K562 (cell line): Measurements from ENCODE around the gene CKAP5. TPM values are rescaled to one million over a fixed set of nuclear protein-coding genes. Genes with fewer than 3 reads are reported as not detected.

Source experiments
- CBX2 ChIP-seq: fragments of 200-600 bp; sonication (generic); IDR thresholded peaks from one replicate; pipeline ENCODE4 v1.6.1; 2012; ENCODE audit warnings: mild to moderate bottlenecking, low read length, inconsistent platforms; ENCODE audit not compliant: insufficient read depth, poor library complexity, severe bottlenecking
- CBX3 ChIP-seq, 2 experiments: IDR thresholded peaks; 1 replicate in 1 of 2; 2 replicates in 1 of 2; pipeline ENCODE4 v1.6.1; 2012; ENCODE audit warnings: inconsistent platforms in 2 of 2, low read length in 2 of 2, borderline replicate concordance in 1 of 2, control low read depth in 1 of 2
- CTBP1 ChIP-seq: fragments of 450-650 bp; IDR thresholded peaks from 2 replicates; pipeline ENCODE4 v1.6.1; 2016; ENCODE audit warnings: borderline replicate concordance
- ESRRA ChIP-seq: fragments of 450-650 bp; IDR thresholded peaks from 2 replicates; pipeline ENCODE4 v1.6.1; 2014; ENCODE audit warnings: low read depth, mild to moderate bottlenecking, moderate library complexity, borderline replicate concordance
- HDAC3 ChIP-seq: fragments of 450-650 bp; IDR thresholded peaks from 2 replicates; pipeline ENCODE4 v1.6.1; 2018; ENCODE audit warnings: borderline replicate concordance, mild to moderate bottlenecking, moderate library complexity; ENCODE audit not compliant: partially characterized antibody
- HDAC6 ChIP-seq: IDR thresholded peaks from 2 replicates; pipeline ENCODE4 v1.6.1; 2012; ENCODE audit warnings: low read depth, mild to moderate bottlenecking, control low read depth, inconsistent platforms, low read length, moderate library complexity
- MCM5 ChIP-seq: fragments of 450-650 bp; IDR thresholded peaks from 2 replicates; pipeline ENCODE4 v1.6.1; 2016; ENCODE audit warnings: low read depth
- PKNOX1 ChIP-seq: fragments of 450-650 bp; IDR thresholded peaks from 2 replicates; pipeline ENCODE4 v1.6.1; 2016
- POLR2G ChIP-seq: fragments of 200-400 bp; formaldehyde crosslinking; IDR thresholded peaks from 2 replicates; pipeline ENCODE4 v1.6.1; 2017; ENCODE audit warnings: low read depth, mild to moderate bottlenecking, antibody characterized with exemption, low read length, moderate library complexity
- PRDM10 ChIP-seq: fragments of 450-650 bp; IDR thresholded peaks from 2 replicates; pipeline ENCODE4 v1.6.1; 2018; ENCODE audit not compliant: partially characterized antibody
- RREB1 ChIP-seq: fragments of 250-450 bp; sonication (Bioruptor Pico); IDR thresholded peaks from 2 replicates; pipeline ENCODE4 v1.4.0; 2020
- SIN3A ChIP-seq, 2 experiments: fragments of 150-350 bp in 1 of 2; IDR thresholded peaks; 2 replicates each; pipeline ENCODE4 v1.6.1; 2011 to 2016; ENCODE audit warnings: borderline replicate concordance in 2 of 2, low read depth in 2 of 2, low read length in 2 of 2, mild to moderate bottlenecking in 2 of 2, moderate library complexity in 2 of 2; ENCODE audit not compliant: control insufficient read depth in 1 of 2
- SLC30A9 ChIP-seq: fragments of 250-450 bp; sonication (Bioruptor Pico); IDR thresholded peaks from 2 replicates; pipeline ENCODE4 v1.8.0; 2022; ENCODE audit warnings: mild to moderate bottlenecking, moderate library complexity
- TAF7 ChIP-seq: fragments of 450-650 bp; IDR thresholded peaks from 2 replicates; pipeline ENCODE4 v1.6.1; 2016; ENCODE audit warnings: missing genetic modification characterization, missing compliant biosample characterization
- ZNF511 ChIP-seq: sonication (generic); formaldehyde crosslinking; IDR thresholded peaks from 2 replicates; pipeline ENCODE4 v1.8.0; 2022; ENCODE audit warnings: mild to moderate bottlenecking, missing genetic modification reagents
- polyA plus RNA-seq, 8 experiments: library from polyadenylated mRNA; depleted of rRNA in 4 of 8; stranded (reverse) in 5 of 8; unstranded in 3 of 8; fragments of >200 nt; fragmentation: Nextera tagmentation in 2 of 8; fragmentation: Illumina TruSeq in 1 of 8; extraction: Ambion mirVana in 2 of 8; extraction: Trizol in 1 of 8; gene quantifications; 2 replicates each; pipeline versions ENCODE4 v1.2.1 to v1.2.3, GENCODE V29; 2011 to 2014; ENCODE audit warnings: inconsistent platforms in 1 of 8, missing spikeins in 1 of 8
- total RNA-seq, 7 experiments: library from RNA; depleted of rRNA in 6 of 7; stranded (reverse); fragments of >200 nt in 6 of 7; fragmentation: Illumina TruSeq in 2 of 7; extraction: Trizol in 2 of 7; gene quantifications; 2 replicates each; pipeline versions ENCODE4 v1.2.1 to v1.2.3, GENCODE V29; 2011 to 2021; ENCODE audit warnings: low replicate concordance in 1 of 7

Gene CKAP5
- total and polyA plus RNA-seq, 9 of the 15 experiments (the other 6 are each of a cell fraction or from before 2014, with no cell fraction given) = 60.1 to 239 (median 139) TPM

- TF ChIP-seq PRDM10 = peak; percentile 17
- TF ChIP-seq SIN3A (IDR thresholded peaks at IDR 0.05; ENCODE audit: borderline replicate concordance in 2 of 2, control insufficient read depth in 1 of 2, low read depth in 2 of 2, low read length in 2 of 2) = peak in 1 of 2 experiments; percentile 80; a peak in 3 of 4 replicates
- TF ChIP-seq PKNOX1 = no peak
- TF ChIP-seq MCM5 = no peak
- TF ChIP-seq ZNF511 = peak; percentile 88
- TF ChIP-seq CTBP1 = peak; percentile 65; the same call in 1 of the 2 replicates
- peak in 1 of 2 experiments; percentile 21; a peak in 1 of 3 replicates for TF ChIP-seq CBX3 (IDR thresholded peaks at IDR 0.05; ENCODE audit: borderline replicate concordance in 1 of 2, low read length in 2 of 2)
- TF ChIP-seq TAF7 (tag) = 0 out of 2 replicates have a peak, but pooled peaks have one; percentile 6
- no peak for TF ChIP-seq RREB1 (CRISPR knock-in tag)
- no peak for TF ChIP-seq HDAC3
- TF ChIP-seq ESRRA = peak; percentile 86; the same call in 1 of the 2 replicates
- TF ChIP-seq CBX2 = no peak
- TF ChIP-seq POLR2G = peak; percentile 95
- no peak for TF ChIP-seq SLC30A9
- no peak for TF ChIP-seq HDAC6
Measured at GRCh38 chr11:46845740-46846509, at the start of gene CKAP5 (continued).
